GM19372 (cell line): ENCODE results near the gene SGMS1.
"Not testable (repeated sequence)": the region's sequence is repeated elsewhere in the genome, so short reads cannot be mapped to it uniquely, and the experiment has no call there.

Source experiments
- ATAC-seq: cut with Tn5 transposase; IDR thresholded peaks from one replicate; pipeline ENCODE4 v1.9.1; 2021; ENCODE audit warnings: mild to moderate bottlenecking, low read depth, moderate library complexity; ENCODE audit not compliant: unreplicated experiment

SGMS1 gene

GRCh38 chr10:50623663-50624412 is at the start of gene SGMS1:
Gene SGMS1 (minus strand): TSS chr10:50623956. CDS start chr10:50344114, 279,842 bp downstream.
- ATAC-seq = peak; percentile 23

- ATAC-seq = not testable (repeated sequence)
Measured at GRCh38 chr10:50672152-50672551, 48.4 kb upstream of the SGMS1 start.

- not testable (repeated sequence) for ATAC-seq
Measured at GRCh38 chr10:50671645-50672044, 47.9 kb upstream of the SGMS1 start.

- ATAC-seq = not testable (repeated sequence)
Measured at GRCh38 chr10:50669957-50670356, 46.2 kb upstream of the SGMS1 start.

- not testable (repeated sequence) for ATAC-seq
Measured at GRCh38 chr10:50667353-50667752, 43.6 kb upstream of the SGMS1 start.

- ATAC-seq = not testable (repeated sequence)
Measured at GRCh38 chr10:50662420-50662819, 38.7 kb upstream of the SGMS1 start.

GRCh38 chr10:50661563-50661962 is 37.8 kb upstream of the SGMS1 start:
- ATAC-seq = not testable (repeated sequence)

GRCh38 chr10:50659865-50660730 is 36.3 kb upstream of the SGMS1 start:
- peak; percentile 96 for ATAC-seq

- ATAC-seq = peak; percentile 22
Measured at GRCh38 chr10:50659016-50659864, 35.5 kb upstream of the SGMS1 start.

- no peak for ATAC-seq
Measured at GRCh38 chr10:50658165-50658564, 34.4 kb upstream of the SGMS1 start.

GRCh38 chr10:50653758-50654157 is 30.0 kb upstream of the SGMS1 start:
- no peak for ATAC-seq

- no peak for ATAC-seq
Measured at GRCh38 chr10:50653142-50653541, 29.4 kb upstream of the SGMS1 start.

GRCh38 chr10:50651808-50652207 is 28.1 kb upstream of the SGMS1 start:
- ATAC-seq = no peak

- ATAC-seq = no peak
Measured at GRCh38 chr10:50650481-50650880, 26.7 kb upstream of the SGMS1 start.

GRCh38 chr10:50648935-50649227 is 25.1 kb upstream of the SGMS1 start:
- ATAC-seq = no peak

- peak; percentile 54 for ATAC-seq
Measured at GRCh38 chr10:50648089-50648934, 24.6 kb upstream of the SGMS1 start.

GRCh38 chr10:50647350-50647749 is 23.6 kb upstream of the SGMS1 start:
- not testable (repeated sequence) for ATAC-seq

- ATAC-seq = no peak
Measured at GRCh38 chr10:50645236-50645635, 21.5 kb upstream of the SGMS1 start.

- ATAC-seq = no peak
Measured at GRCh38 chr10:50641626-50642025, 17.9 kb upstream of the SGMS1 start.

GRCh38 chr10:50640238-50640637 is 16.5 kb upstream of the SGMS1 start:
- ATAC-seq = no peak
